EL (cell line): ENCODE results near the gene SLFNL1.

ENCODE experiments used
- DNase-seq: peaks from one replicate; pipeline ENCODE4 v3.0.0-alpha.2; 2016

SLFNL1 gene

DNA sequence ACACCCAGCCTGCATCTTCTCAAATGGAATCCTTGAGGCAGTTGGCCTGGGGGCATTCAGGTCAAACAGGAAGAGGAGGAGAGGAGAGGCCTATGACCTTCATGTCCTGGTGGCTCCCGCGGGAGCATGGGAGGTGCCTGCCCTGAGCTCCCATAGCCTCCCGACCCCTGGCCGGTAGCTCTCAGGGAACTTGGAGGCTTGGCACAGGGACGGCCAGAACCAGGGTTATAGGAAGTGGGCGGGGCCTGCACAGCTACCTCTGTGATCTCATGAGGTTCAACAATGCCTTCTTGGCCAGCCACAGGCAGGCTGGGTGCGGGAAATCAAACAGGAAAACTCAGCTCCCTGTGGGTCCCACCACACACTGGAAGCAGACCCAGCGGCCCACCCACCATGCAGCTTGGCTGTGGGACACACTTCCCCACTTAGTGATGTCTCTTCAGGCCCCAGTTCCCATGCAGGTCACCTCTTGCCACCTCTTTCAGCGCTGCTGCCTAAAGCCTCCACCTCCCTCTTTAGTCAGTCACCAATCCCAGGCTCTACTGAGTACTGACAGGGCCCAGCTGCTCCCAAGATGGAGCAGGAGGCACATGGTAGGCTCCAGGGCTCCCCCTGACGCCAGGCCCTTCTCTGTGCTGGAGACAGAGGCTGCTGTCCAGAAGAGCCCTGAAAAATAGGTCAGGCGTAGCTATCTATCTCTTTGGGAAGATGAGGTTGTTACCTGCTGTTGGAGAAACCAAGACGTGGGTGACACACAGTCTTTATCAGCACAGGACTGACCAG is at the start of gene SLFNL1:
Gene SLFNL1, minus strand, starts transcription at position 200 of the 783 bp plus-strand sequence. CDS start 1,065 bp downstream, outside the sequence.
- peak; percentile 35 for DNase-seq

DNA sequence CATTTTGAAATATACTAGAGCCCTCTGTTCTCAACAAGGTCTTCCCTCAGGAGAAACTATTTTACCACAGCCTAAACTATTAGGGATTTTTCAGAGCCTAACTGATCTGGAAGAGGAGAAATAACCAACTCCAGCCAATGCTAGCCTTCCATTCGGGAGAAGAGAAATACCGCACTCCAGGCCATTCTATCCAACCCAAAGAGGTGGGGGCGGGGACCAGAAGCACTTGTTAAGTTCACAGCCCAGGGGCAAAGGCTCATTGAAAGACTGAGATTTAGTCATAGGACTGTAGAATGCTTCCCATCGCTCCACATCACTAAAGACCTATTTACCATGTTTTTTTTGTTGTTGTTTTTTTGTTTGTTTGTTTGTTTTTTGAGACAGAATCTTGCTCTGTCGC is 35.4 kb upstream of the SLFNL1 start:
- DNase-seq, result no peak

DNA sequence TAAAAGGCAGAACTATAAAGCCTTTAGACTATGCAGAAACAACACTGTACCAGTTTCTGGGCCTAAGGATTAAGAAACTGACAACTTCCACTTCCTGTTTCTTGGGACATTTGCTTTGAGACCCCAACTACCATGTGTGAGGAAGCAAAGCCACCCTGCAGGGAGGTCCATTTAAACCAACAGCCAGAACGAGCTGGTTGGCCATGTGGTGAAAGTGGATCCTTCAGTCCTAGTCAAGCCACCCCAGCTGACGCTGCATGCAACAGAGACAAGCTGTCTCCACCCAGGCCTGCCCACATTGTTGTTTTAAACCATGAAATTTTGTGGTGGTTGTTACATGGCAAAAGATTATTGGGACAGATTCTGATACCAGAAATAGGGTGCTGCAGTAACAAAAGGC is 31.8 kb upstream of the SLFNL1 start:
- DNase-seq, result no peak

DNA sequence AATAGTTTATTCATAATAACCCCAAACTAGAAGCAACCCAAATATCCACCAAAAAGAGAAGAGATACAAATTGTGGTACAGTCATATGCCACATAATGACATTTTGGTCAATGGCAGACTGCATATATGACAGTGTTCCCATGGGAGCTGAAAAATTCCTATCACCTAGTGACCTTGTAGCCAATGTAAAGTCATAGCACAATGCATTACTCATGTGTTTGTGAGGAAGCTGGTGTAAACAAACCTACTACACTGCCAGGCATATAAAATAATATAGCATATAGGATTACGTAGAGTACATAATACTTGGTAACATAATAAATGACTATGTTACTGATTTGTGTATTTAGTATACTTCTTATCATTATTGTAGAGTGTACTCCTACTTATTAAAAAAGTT is 29.5 kb upstream of the SLFNL1 start:
- no peak for DNase-seq

DNA sequence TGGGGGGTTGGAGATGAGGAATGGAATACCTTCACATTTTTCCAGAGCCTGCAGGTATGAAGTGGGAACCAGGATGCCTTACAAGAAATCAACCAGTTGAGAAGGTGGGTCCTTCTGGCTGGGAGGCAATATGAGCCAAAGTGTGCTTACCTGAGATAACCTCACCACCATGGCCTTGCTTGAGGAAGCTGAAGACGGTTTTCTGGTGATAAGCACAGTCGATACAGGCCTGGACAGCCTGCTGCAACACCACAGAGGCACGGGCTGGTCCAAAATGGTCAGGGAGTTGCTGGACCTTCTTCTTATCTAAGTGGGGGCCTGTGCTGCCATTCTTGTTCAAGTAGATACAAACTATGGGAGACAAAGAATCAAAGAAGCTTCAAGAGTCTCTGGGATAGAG is 27.0 kb upstream of the SLFNL1 start:
- no peak for DNase-seq

DNA sequence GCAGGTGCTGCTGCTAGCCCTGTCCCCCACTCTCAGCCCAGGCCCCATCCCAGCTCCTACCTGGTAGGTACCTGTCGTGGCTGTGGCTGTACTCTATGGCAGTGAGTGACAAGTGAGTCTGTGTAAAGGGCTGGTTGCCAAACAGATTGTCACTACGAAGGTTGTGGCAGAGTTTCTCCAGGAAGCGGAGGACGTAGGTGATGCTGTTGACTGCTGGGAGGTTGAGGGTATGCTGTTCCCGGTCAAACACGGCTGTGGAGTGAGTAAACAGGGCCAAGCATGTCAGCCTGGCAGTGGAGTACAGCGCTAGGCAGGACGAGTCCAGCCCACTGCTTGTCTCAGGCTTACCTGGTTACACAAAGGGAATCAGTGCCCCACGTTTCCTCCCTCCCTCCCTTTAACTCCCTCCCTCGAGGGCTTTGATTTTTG is 24.8 kb upstream of the SLFNL1 start:
- DNase-seq, result no peak

DNA sequence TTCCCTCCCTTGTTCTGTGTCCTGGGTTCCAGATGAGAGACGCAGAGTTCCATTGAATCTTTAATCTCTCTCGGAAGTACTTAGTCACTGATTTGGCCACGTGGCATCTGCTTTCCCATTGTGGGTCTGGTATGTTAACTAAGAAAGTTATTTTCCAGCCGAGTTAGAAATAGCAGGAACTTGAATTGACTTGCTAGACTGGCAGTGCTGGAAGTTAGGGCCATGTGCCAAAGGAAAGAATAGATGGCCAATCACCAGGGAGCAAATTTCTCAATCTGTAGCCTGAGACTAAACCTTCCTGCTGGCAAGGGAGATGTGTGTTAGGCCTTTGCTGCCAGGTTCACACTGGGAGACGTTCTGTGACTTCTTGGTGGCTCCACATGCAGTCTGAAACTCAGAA is 24.2 kb upstream of the SLFNL1 start:
- no peak for DNase-seq

DNA sequence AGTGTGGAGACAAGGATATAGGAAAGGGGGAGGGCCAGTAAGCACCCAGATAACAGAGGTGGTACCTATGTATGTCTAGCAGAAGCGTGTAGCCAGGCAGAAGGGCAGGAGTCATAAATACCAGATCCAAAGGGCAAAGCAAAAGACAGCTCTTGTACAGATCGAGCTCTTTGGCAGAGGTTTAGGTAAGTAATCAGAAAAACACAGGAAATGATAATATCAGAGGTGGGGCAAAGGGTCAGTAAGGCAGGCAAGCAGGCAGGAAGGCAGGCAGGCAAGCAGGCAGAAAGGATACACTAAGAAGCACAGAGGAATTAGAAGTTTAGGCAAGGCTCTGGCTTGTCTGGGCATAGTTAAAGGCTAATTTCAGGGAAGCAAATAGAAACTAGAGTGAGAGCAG is 22.7 kb upstream of the SLFNL1 start:
- DNase-seq, result no peak

DNA sequence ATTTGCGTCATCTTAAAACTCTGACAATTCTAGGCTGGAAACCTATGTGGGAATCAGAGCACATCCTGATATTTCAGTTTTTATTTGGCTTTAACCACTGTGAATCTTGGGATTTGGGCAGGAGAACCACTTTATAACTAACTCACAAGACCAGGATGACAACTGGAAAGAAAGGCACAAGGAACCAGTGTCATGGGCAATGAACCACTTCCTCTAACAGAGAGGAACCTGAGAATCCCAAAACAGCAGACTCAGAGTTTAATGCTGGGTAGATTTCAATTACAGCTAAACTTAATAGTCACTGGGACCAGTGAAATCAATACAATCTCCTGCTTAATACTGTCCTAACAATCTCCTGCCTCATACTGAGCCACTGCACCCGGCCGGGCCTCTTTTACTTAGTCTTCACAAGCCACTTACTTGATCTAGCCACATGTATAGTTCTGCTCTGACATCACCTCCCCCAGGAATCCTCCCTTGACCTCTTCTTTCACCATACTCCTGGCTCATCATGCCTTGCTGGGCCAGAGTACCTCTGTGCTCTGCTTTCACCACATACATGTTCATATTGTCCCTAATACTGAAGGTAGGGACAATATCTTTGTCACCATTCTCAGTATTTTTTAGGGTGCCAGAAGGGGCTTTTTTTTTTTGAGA is 20.2 kb upstream of the SLFNL1 start:
- DNase-seq, result no peak

DNA sequence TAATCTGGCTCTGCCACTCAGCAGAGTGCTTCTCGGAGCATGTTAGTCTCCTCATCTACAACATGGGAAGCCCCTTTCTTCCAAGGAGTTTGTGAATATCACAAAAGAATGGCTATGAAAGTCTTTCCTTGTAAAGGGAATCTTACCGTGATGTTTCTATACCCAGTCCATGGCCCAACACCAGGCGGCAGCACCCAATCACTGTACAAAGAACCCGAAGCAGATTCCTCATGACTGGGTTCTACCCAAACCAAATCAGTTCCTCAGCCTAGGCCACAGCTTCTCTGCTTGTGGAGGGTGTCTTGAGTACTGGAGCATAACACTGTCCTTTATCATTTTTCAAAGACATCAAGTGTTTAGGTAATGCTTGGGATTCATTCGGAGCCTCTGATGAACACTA is 16.6 kb upstream of the SLFNL1 start:
- DNase-seq, result no peak

DNA sequence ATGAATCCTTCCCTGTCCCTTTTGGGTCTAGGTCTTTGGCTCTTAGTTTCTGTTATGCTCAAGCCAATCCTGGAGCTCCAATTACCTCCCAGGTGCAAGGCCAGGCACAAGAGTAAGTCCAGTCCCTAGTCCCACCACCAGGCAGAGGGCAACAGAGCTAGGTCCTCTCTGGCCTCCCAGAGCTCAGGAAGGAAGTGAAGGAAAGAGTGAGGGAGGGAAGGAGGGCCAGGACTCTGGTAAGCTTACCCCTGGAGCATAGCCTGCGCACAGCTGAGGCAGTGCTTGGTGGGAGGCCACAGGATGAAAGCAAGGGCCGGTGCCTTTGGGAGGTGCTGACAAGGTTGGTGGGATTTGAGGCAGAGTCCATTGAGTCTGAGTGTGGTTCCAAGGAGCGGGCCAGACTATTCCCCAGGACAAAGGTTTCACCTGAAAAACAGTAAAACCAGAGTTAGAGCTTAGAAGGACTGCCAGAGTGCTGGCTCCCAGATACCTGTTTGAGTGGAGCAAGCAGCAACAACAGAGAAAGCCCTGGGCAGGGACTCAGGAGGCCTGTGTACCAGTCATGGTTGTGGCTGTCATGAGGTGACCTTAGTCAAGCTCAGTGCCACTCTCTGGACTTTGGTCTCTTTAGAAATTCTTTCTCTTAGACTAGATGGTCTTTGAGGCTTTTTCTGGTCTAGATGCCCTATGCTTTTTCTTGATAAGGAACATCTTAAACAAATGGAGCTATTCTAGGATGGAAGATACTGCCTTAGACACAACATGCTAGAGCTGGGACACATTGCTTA is 15.8 kb upstream of the SLFNL1 start:
- DNase-seq, result no peak

DNA sequence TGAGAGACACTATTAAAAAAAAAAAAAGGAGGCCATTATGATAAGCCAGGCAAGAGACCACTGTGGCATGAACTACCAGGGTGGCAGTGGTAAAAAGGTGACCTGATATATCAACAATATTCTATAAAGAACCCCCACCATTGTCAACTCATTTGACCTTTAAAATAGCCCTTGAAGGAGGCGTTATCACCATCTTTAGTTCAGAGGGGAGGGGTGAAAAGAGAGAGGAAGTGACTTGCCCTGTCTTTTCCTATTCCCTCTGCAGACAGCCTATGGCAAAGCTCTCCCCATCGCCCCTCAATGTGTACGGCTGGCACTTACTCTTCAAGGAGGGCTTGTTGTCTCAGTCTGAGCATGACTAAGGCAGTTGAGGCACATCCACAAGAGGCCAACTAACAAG is 11.7 kb upstream of the SLFNL1 start:
- no peak for DNase-seq

DNA sequence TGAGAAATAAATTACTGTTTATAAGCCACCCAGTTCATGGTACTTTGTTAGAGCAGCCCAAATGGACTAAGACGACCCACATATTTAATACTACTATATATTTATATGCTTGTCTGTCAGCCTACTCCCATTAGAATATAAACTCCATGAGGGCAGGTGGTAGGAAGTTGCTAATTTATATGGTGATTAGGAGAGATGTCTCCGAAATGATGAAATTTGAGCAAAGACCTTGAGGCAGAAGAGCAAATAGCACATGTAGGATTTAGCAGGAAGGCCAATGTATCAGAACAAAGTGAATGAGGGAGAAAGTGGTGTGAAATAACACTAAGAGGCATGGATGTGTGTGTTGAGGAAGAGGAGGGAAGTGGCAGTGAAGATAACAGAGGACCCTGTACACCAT is 10.6 kb upstream of the SLFNL1 start:
- DNase-seq, result no peak

DNA sequence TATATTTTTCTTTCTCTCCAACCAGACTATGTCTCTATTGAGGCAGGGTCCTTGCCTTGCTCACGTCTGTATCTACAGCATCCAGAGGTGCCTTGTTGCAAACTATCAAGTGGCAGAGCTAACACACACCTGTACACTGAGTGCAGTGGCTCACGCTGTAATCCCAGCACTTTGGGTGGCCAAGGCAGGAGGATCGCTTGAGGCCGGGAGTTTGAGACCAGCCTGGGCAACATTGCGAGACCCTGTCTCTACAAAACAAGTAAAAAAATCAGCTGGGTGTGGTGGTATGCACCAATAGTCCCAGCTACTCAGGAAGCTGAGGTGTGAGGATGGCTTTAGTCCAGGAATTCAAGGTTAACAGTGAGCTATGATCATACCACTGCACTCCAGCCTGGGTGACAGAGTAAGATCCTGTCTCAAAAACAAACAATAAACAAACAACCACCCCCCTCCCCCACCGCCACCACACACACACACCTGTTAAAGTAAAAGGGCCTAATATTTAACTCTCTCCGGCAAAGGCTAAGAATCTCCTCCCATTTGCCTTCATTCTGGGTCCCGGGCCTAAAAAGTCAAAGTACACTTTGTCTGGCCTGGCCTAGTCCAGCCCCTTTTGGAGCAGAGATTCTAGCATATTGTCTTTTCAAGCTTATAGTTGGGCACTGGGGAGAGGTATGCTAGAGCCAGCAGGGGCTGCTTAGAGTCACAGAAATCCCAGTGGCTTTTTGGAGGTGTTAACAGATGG is 9.5 kb upstream of the SLFNL1 start:
- no peak for DNase-seq

DNA sequence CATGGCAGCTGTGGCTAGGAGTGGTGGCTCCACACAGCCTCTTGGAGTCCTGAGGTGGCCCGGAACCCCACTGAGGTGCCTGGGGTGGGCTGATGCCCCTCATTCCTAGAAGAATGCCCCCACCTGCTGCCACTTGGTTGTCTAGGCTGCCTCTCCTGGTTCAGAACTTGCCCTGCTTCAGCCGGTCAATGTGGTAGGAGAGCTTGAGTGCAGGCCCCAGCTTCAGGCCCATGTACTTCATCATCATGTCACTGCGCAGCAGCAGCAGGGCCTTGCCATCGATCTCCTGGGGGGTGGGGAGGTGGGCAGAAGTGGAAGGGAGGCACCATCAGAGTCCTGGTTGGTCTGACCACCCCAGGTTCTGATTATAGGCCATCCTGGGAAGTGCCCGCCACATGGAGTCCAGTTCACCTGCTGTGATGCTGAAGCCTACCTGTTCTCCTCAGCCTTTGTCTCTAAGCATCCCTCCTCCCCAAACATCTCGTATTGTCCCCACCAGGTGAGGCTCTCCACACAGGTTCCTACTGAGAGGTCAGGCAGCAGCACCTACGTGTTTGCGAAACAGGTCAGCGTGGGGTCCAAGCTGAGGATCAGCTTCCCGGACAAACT is 6.6 kb upstream of the SLFNL1 start:
- no peak for DNase-seq

DNA sequence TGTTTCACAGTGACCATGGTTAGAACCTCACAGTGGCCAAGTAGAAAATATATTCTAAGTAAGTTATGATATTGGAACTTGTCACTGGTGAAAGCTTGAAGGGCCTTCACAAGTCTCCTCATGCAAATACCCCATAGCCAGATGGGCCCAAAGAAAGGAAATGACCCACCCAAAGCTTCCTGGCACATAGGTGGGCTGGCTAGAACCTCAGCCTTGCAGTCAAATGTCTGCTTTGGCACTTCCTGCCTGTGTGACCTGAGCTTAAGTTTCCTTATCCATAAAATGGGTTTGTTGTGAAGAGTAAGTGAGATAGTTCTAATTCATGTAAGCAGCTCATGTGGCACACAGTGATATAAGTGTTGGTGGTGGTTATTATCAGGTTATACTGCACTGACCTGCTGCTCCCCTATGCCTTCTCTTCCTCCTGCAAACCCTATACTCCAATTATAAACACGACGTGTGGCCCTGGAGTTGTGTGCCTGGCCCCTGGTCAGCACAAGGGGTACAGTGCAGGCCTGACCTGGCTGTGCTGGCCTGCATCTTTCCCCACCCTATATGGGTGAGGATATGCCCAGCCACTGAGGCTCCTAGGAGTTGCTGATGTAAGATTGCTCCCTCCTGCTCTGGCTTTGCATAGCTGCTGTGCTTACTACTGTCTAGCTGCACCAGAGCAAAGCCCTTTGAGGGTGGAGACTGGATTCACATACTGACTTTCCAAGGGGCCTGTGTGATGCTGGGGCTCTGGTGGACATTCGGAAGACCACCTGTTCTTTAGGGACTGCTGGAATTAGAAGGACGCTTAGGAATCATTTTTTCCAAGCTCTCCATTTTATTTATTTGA is 4.7 kb upstream of the SLFNL1 start:
- no peak for DNase-seq

DNA sequence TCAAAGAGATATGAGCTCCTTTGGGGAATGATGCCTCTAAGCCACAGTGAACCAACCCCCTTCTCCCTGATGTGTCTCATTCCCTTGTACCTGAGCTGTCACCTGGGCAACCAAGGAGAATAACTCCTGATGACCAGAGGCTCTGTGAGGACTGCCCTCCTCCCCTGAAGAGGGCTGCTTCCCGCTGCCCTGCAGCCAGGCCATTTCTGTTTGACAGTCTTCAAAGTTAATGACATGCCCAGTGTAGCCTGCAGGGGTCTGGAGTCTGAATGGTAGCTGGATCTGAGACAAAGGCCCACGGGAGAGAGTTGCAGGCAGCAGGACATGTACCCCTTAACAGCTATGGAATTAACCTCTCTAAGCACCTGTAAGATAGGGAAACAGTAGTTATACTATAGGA is 3.4 kb upstream of the SLFNL1 start:
- no peak for DNase-seq

DNA sequence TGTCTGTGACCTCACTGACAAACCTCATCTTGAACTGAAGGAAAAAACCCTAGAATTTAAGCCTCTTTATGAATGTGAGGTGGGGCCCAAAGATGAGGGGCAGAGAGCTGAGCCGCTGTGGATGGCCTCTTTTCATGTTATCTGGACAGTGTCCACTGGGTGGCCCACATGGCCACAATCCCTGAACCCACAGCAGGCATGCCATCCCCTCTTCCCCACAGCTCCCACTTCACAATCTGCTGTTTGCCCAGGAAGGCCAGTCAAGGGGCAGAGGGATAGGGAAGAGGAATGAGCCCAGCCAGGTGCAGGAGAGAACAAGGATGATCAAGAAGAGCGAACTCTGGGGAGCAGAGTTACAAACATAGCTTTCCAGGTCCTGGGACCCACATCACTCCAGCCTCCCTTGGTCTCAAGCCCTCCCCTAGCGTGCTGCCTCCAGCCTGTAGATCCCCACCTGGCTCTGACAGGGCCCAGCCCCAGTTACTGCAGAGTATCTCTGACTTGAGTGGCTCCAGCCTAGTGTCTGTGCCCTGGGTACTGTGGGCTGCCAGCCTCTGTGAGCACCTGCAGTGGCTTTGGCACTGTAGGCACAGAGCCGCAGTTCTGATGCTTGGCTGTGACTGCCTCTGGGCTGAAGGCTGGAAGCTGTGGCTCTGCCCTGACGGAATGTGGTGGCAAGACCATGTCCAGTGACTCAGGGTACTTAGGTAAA is 1.9 kb upstream of the SLFNL1 start:
- peak; percentile 41 for DNase-seq

DNA sequence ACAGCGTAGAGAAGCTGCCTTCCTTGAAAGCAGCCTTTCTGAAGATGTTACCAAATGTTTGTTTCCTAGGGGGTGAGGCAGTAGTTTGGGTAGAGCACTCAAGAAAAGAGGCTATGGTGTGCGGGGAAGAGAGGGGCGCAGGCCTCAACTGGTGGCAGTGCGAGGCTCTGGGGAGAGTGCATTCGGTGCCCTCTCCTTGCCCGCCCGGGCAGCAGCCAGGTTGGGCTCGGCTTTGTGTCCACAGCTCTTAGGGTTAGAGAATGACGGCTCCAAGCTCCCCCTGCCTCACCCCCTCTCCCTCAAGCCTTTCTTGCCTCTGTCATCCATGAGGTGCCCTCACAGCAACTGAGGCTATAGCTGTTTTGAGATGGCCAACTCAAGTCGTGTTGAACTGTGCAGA is 899 bp upstream of the SLFNL1 start:
- DNase-seq, result no peak

DNA sequence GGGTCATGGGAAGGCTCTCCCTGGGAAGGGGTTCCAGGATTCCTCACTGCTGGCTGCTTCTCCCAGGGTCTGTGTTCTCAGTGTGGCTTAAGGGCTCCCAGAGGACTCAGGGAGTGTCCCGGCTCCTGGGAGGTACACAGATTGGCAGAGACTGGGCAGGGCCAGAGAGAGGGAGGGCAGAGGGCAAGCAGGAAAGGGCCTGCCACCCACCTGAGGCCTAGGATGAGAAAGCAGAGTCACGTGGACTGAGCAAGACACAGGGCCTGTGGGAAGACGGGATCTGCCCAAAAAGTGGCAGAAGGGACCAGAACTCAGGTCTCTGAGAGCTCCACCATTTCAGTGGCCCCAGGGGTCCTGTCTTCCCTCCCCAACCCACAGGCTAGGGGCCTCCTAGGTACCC is 871 bp downstream of the SLFNL1 start:
- no peak for DNase-seq

DNA sequence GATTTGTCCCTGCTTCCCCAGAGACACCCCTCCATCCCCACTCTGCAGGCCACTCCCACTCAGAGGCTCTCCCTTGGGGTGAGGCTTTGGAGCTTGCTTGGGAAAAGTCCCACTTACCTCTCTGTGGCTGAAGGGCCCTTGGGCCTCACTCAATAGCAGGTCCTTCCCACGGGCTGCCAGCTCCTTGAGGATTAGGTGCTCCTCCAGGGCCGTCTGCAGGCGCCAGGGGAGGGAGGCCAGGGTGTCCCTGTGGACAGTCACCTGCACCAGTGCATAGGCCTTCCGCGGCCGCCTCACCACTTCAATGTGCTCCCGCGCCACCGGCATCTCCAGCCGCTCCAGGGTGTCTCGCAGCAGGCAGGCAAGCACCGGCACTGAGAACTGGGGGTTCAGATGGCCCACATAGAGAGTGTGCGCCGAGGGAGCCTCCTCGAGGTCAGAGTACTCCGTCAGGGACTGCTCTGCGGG is 1.4 kb downstream of the SLFNL1 start:
- DNase-seq, result no peak
